Activated T-cell treated with anti-CD3 and anti-CD28 coated beads, Interleukin-2, amount 50 U/mL, for 1 hour (primary cell): Measurements from ENCODE around the gene ACTR5.
A peak's percentile ranks its signal among the peaks of the same experiment; 100 is the strongest.
"Not testable (repeated sequence)": the region's sequence is repeated elsewhere in the genome, so short reads cannot be mapped to it uniquely, and the experiment has no call there.

Experiments
- DNase-seq: peaks from one replicate; pipeline ENCODE4 v3.0.0-alpha.2; 2020

ACTR5 gene

DNA sequence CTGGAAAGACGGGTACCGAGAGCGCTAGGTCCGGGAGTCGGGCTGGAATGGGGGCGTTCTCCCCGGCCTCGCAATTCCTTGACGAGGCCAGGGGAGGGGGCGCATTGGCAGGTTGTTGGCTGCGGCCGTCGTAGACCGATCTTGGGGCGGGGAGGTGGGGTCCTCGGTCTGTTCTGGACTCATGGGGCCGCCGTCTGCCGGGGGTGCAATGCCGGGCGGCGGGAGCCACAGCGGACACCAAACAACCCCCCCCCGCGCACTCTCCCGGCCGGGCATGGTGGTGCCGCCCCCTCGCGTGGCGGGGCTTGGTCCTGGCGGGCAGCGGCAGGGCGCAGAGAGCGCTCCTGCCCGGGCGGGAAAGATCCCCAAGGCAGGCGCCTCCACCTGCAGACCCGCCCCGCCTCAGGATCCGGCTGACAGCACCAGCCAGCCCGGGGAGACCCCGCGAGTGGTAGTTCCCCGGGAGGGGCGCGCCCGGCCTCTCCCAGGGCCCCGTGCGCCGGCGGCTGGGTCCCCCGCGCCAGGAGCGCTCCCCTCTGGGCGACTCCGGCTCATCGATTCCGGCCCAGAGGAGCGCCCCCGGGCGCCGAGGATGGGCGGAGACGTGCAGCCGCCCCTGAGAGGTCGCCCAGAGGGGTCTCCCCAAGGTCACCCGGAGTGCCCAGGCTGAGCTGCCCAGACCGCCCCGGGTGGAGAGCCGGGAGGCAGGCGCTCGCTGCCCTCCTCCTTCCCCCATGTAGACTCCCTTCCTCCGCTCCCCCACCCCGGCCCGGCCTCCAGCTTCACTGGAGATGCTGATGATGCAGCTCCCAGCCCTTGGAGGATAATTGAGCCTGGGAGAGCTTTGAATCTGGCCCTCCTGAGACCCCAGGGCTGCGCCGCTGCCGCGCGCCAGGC is 57.9 kb downstream of the ACTR5 start:
- DNase-seq, result peak; percentile 67

DNA sequence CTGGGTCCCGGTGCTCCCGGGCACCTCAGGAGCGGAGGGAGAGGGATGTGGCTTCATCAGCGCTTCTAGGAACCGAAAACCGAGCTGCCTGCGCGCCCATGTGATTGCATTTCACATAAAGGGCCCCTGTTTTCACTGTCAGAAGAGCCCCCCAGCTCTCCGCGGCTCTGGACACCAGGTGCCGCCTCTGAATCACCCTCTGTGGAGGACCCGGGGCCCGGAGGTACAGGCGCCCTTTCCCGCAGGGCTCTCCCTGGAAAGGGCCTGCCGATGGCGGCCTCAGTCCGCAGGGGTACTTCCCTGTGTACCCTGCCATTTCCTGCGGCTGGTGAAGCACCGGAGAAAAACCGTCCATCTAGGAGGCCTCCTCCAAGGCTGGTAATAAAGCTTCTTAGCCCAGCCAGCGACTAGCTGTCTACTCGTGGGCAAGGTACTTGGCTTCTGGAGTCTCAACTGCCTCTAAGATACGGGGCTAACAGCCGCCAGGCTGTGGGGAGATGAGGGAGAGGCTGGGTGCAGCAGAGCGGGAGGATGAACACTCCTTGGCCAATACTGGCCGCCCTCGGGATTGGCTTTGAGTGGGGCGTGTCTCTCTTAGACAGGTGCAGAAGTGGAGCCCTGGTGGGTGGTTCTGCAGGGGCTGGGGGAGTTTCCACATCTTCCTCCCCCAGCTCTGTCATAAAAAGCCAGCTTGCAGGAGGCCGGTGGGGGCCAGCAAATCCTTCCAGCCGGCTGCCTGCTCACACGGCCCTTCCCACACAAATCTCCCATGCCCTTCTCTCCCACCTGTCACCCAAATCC is 58.8 kb downstream of the ACTR5 start:
- DNase-seq, result peak; percentile 54

DNA sequence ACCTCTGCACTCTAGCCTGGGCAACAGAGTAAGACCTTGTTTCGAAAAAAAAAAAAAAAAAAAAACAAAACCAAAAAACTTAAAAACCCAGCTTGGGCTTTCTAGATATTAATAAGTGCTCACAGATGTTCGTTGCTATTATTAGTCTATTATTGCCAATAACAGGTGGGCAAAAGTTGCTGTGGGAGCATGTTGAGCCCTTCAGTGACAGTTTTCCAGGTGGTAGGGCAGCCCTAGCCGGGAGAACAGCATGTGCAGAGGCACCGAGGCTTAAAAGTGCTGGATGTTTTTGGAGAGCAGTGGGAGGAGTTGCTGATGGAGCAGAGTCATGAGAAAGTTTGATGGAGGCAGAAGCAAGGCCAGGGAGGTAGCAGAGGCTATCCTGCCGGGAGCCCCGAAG is 61.7 kb downstream of the ACTR5 start:
- DNase-seq, result no peak

GRCh38 chr20:38810926-38811630 is 62.8 kb downstream of the ACTR5 start:
- DNase-seq, result no peak

DNA sequence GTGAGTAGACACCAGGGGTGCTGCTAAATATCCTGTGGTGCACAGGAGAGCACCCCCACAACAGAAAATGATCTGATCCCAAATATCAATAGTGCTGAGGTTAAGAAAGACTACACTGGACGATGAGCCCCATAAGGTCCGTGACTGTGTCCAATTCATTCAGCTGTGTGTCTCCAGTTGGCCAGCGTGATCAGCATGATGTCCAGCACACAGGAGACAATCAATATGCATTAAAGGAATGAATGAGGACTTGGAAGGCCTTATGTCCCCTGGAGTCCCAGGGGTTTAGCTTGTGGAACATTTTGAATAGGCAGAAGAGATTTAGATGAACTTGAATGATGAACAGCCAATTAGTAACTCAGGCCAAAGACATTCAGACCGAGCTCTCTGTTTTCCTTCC is 63.5 kb downstream of the ACTR5 start:
- no peak for DNase-seq

- no peak for DNase-seq
Observed at GRCh38 chr20:38812182-38812581, 63.9 kb downstream of the ACTR5 start.

DNA sequence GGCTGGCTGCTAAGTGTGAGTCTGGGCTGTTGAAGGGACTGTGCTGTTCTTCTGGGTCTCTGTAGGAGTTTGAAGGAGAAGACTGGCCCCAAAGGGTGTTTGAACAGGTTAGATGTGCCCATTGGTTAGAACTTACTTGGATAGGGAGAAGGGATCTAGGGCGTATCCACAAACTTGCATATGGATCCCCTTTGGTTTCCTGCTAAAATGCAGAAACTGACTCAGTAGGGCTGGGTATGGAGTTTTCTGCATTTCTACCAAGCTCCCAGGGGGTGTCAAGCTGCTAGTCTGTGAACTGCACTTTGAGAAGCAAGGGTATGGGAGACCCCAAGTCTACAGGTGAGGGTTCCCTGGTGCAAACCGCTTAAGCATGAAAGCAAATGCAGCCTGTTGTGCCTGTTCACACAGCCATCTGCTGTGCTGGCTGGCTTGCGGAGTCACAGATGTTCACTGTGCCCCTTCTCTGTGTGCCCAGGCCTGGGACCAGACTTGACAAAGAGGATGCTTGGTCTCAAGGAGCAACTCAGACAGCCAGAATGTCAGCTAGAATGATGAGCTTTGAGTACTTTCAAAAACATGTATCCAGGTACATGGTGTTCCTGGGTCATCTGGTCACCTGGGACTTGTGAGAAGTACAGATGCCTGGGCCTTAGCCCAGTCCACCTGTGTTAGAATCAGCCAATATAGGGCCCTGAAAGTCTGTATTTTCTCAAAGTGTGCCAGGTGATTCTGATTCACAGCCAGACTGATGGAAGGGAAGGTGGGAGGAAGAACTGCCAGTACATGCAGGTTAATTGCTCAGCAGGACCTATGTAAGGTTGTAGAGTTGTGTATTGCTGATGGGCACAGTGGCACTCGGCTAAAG is 64.7 kb downstream of the ACTR5 start:
- no peak for DNase-seq

DNA sequence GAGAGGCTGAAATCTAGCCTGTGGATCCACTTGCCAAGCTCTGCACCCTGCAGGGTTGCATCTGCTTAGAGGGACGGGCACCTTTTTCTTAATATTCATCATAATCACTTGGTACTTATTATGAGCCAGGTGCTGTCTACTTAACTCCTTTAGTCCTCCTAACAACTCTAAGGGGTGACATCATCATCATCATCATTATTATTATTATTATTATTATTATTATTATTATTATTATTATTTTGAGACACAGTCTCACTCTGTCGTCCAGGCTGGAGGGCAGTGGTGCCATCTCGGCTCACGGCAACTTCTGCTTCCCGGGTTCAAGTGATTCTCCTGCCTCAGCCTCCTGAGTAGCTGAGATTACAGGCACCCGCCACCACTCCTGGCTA is 65.3 kb downstream of the ACTR5 start:
- DNase-seq, result not testable (repeated sequence)

DNA sequence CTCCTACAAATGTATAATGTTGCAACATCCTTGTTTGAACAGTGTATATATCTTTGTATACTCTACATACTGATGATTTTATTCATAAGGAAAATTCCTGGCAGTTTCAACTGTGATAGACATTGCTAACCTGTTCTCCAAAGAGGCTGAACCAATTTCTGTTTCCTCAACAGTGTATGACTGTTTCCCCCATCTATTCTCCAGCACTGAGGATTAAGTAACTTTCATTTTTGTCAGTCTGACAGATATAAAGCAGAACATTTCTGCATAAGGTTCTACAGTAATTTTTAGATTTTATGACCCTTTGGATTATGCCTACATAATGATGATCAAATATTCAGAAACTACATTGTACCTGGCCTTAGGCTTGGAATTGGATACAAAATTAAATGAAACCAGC is 67.2 kb downstream of the ACTR5 start:
- no peak for DNase-seq

DNA sequence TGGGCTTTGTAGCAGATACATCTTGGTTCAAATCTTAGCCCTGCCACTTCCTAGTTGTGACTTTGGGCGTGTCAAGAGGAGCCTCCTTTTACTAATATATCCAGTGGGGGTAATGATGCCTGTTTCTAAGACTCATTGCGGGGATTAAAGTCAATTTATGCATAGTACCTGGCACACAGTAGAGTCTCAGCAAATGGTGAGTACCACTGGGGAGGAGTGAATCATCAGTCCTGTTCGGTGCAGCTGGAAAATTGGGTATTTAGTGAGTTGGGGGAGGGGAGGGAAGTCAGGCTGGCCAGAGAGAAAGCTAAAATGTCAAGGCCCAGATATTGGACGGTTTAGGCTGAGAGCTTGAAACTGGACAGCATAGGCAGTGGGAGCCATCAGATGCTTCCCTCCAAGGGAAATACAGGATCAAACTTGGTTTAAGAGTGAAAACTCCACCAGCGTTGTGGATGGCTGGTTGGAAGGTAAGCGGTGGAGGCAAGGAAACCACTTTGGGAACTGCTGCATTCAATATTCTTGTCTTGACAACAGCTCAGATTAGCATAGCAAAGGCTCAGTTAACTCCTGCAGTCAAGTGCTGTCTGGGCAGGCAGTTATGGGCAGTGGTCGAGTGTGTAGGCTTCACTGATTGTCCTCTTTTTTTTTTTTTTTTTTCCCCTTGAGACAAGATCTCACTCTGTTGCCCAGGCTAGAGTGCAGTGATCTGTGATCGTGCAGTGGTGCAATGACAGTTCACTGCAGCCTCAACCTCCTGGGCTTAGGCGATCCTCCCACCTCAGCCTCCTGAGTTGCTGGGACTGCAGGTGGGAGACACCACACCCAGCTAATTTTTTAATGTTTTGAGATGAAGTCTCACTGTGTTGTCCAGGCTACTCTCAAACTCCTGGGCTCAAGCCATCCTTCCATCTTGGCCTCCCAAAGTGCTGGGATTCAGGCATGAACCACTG is 70.1 kb downstream of the ACTR5 start:
- DNase-seq, result no peak
